MM.1S (cell line): ENCODE data around the gene PTPN20.
"Not testable (repeated sequence)": the region's sequence is repeated elsewhere in the genome, so short reads cannot be mapped to it uniquely, and the experiment has no call there.

Source experiments
- DNase-seq: peaks from one replicate; pipeline ENCODE4 v3.0.0-alpha.2; 2015
- H2AFZ ChIP-seq: fragments of 300-600 bp; sonication (generic); 2 replicates; pipeline ENCODE4 v1.6.0; 2016; ENCODE audit warnings: antibody characterized with exemption, low read length
- H3F3A ChIP-seq: fragments of 300-600 bp; sonication (generic); 2 replicates; pipeline ENCODE4 v1.6.1; 2016; ENCODE audit warnings: mild to moderate bottlenecking, antibody characterized with exemption, low read length, moderate library complexity, mixed read lengths; ENCODE audit not compliant: insufficient read depth
- H3K27ac ChIP-seq: fragments of 300-600 bp; sonication (generic); 2 replicates; pipeline ENCODE4 v1.5.1; 2016; ENCODE audit warnings: mild to moderate bottlenecking, low read length
- H3K27me3 ChIP-seq: fragments of 300-600 bp; sonication (generic); replicated peaks from 2 replicates; pipeline ENCODE4 v1.6.0; 2016; ENCODE audit warnings: low read length; ENCODE audit not compliant: insufficient read depth
- H3K36me3 ChIP-seq: fragments of 300-600 bp; sonication (generic); replicated peaks from 2 replicates; pipeline ENCODE4 v1.6.1; 2016; ENCODE audit warnings: mild to moderate bottlenecking, low read length, mixed read lengths; ENCODE audit not compliant: insufficient read depth
- H3K4me1 ChIP-seq: fragments of 300-600 bp; sonication (generic); 2 replicates; pipeline ENCODE4 v1.6.1; 2016; ENCODE audit warnings: low read length, mixed read lengths
- H3K4me2 ChIP-seq: fragments of 300-600 bp; sonication (generic); 2 replicates; pipeline ENCODE4 v1.6.0; 2016; ENCODE audit warnings: low read depth, low read length
- H3K4me3 ChIP-seq: fragments of 300-600 bp; sonication (generic); 2 replicates; pipeline ENCODE4 v1.5.1; 2016; ENCODE audit warnings: low read length, mixed read lengths
- H3K79me2 ChIP-seq: fragments of 300-600 bp; sonication (generic); 2 replicates; pipeline ENCODE4 v1.6.1; 2016; ENCODE audit warnings: mixed run types, low read length, mixed read lengths
- H3K9ac ChIP-seq: fragments of 300-600 bp; sonication (generic); 2 replicates; pipeline ENCODE4 v1.6.1; 2016; ENCODE audit warnings: low read length, mixed read lengths
- H3K9me2 ChIP-seq: fragments of 300-600 bp; sonication (generic); replicated peaks from 2 replicates; pipeline ENCODE4 v1.6.1; 2016; ENCODE audit warnings: mild to moderate bottlenecking, low read length, mixed read lengths; ENCODE audit not compliant: insufficient read depth
- H3K9me3 ChIP-seq: fragments of 300-600 bp; sonication (generic); replicated peaks from 2 replicates; pipeline ENCODE4 v1.6.1; 2016; ENCODE audit warnings: mild to moderate bottlenecking, low read length, mixed read lengths; ENCODE audit not compliant: insufficient read depth
- H4K20me1 ChIP-seq: fragments of 300-600 bp; sonication (generic); 2 replicates; pipeline ENCODE4 v1.6.1; 2016; ENCODE audit warnings: mild to moderate bottlenecking, low read length, moderate library complexity, mixed read lengths; ENCODE audit not compliant: insufficient read depth

PTPN20 gene

GRCh38 chr10:46925853-46926252 lies 14.6 kb downstream of the PTPN20 start:
- H4K20me1 ChIP-seq, H3K27ac ChIP-seq, H3K4me3 ChIP-seq, DNase-seq, H3K9me3 ChIP-seq, H3K9me2 ChIP-seq, H2AFZ ChIP-seq, H3K9ac ChIP-seq, H3F3A ChIP-seq, H3K4me1 ChIP-seq, H3K36me3 ChIP-seq, H3K27me3 ChIP-seq, H3K4me2 ChIP-seq, H3K79me2 ChIP-seq: not testable (repeated sequence)

- not testable (repeated sequence) for H3K9me2 ChIP-seq, H3K9ac ChIP-seq, H3K4me1 ChIP-seq, H3K9me3 ChIP-seq, H3K36me3 ChIP-seq, H3K27ac ChIP-seq, H3F3A ChIP-seq, H3K4me2 ChIP-seq, H4K20me1 ChIP-seq, H3K79me2 ChIP-seq, H3K27me3 ChIP-seq, DNase-seq, H2AFZ ChIP-seq, H3K4me3 ChIP-seq
Observed at GRCh38 chr10:46928810-46929209, 17.6 kb downstream of the PTPN20 start.

- H3K27ac ChIP-seq, DNase-seq, H3K27me3 ChIP-seq, H3K79me2 ChIP-seq, H2AFZ ChIP-seq, H3K4me1 ChIP-seq, H3K36me3 ChIP-seq, H3K9me3 ChIP-seq, H3F3A ChIP-seq, H3K4me3 ChIP-seq, H3K9me2 ChIP-seq, H3K4me2 ChIP-seq, H3K9ac ChIP-seq, H4K20me1 ChIP-seq: not testable (repeated sequence)
Observed at GRCh38 chr10:46932383-46932782, 21.2 kb downstream of the PTPN20 start.

DNA sequence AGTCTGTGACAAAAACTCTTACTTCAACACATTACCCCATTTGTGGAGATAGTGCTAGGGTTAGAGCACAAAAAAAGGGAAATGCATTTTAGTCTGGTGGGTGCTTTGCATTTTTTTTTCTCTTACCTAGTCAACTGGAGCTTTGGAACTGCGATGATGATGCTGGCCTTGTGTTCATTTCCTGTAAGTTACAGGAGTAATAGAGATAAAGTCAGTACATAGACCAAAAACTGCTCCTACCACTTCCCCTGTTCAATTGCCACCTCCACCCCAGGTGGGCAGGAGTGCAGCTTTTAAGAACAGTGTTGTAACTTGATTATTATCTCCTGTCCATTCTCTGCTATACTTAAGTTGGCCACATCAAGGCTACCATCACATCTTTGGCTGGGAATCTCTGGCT lies 29.9 kb downstream of the PTPN20 start:
- H3K9me3 ChIP-seq, H3K4me1 ChIP-seq, H3K27me3 ChIP-seq, H3F3A ChIP-seq, H3K4me2 ChIP-seq, H3K79me2 ChIP-seq, H3K36me3 ChIP-seq, H3K27ac ChIP-seq, H4K20me1 ChIP-seq, H2AFZ ChIP-seq, H3K4me3 ChIP-seq, H3K9me2 ChIP-seq, H3K9ac ChIP-seq, DNase-seq: not testable (repeated sequence)

DNA sequence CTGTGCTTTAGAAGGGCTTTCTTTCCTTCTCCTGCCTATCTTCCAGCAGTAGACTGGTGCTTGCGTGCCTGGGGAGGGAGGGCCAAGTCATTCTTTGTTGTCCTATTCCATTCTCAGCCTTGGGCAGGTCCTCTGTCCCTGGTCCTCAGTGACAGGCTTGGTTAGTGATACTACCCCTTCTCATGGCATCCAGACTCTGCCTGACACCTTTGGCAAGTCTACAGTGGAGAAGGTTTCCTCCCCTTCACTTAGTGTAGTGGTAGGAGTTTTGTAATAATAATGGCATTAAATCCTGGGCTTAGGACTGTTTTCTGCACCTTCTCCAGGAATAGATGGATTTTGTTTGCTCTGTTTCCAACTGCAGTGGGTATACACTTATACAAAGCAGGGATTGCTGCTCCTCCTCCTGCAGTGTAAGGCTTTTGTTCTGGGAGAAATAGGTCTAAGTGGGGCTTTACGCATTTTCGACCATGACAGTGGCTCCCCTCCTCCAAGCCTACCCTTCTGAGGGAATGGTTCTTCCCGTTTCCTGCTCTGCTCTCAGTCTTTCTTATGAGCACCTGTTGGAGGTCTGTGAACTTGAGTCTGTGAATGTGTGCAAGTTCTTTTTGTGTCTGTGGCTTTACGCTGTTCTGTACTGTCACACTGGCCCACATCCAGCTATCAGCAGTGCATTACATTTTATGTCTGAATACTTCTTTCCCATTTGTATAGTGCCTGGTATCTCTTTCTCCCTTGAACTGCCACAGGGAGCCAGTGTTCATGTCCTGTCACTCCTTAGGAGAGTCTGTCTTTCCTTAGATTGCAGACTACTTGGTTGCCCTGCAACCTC lies 37.7 kb downstream of the PTPN20 start:
- H4K20me1 ChIP-seq, H3K27me3 ChIP-seq, H2AFZ ChIP-seq, H3K27ac ChIP-seq, H3K9me2 ChIP-seq, H3K9ac ChIP-seq, H3K9me3 ChIP-seq, H3K4me3 ChIP-seq, H3K79me2 ChIP-seq, H3K4me2 ChIP-seq, H3K4me1 ChIP-seq, DNase-seq, H3K36me3 ChIP-seq, H3F3A ChIP-seq: not testable (repeated sequence)

DNA sequence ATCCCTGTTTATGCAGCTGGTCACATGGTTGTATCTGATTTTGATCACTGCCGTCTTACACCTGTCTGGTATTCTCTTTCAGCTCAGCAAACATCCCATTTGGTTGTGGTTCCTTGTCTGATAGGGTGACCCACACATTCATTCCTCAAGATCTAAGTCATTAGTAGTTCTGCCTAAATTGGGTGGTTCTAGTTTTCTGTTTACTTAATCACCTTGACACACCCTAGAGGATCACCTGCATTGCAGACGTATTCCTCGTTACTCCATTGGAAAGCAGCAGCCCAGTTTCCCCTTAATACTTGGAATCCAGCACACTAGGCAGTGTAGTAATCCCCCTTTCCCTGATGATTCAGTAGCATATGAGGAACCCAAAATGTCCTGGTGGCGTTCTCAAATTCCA lies 41.3 kb downstream of the PTPN20 start:
- H3K27ac ChIP-seq, H3K9me2 ChIP-seq, H3K79me2 ChIP-seq, H3F3A ChIP-seq, H4K20me1 ChIP-seq, DNase-seq, H3K4me1 ChIP-seq, H2AFZ ChIP-seq, H3K9ac ChIP-seq, H3K9me3 ChIP-seq, H3K36me3 ChIP-seq, H3K4me3 ChIP-seq, H3K4me2 ChIP-seq, H3K27me3 ChIP-seq: not testable (repeated sequence)

- not testable (repeated sequence) for H3K27ac ChIP-seq, H3K79me2 ChIP-seq, H3K27me3 ChIP-seq, H3K9me3 ChIP-seq, H3K4me2 ChIP-seq, H3K4me1 ChIP-seq, H3K4me3 ChIP-seq, H2AFZ ChIP-seq, H4K20me1 ChIP-seq, H3K9me2 ChIP-seq, H3F3A ChIP-seq, DNase-seq, H3K36me3 ChIP-seq, H3K9ac ChIP-seq
Observed at GRCh38 chr10:46960742-46961141, 49.5 kb downstream of the PTPN20 start.

- not testable (repeated sequence) for H4K20me1 ChIP-seq, H3K4me2 ChIP-seq, H3K9me3 ChIP-seq, H3K9ac ChIP-seq, H3K79me2 ChIP-seq, H3K36me3 ChIP-seq, H3F3A ChIP-seq, H2AFZ ChIP-seq, H3K9me2 ChIP-seq, H3K4me3 ChIP-seq, H3K27ac ChIP-seq, H3K27me3 ChIP-seq, H3K4me1 ChIP-seq, DNase-seq
Observed at GRCh38 chr10:46963356-46963755, 52.1 kb downstream of the PTPN20 start.
